ENCODE results near the gene TMEM178B.
"Not testable (repeated sequence)": the region's sequence is repeated elsewhere in the genome, so short reads cannot be mapped to it uniquely, and the experiment has no call there.

Gene TMEM178B

GRCh38 chr7:141073641-141074161, at the start of gene TMEM178B:
TMEM178B (plus strand) TSS chr7:141074064.
- Mint-ChIP-seq H3K27ac (no peak within 1 kb of the TSS), H3K9me3 (no peaks in the 10 kb centered on the region), H3K4me1 (peaks cover 10% of the 10 kb centered on the region)

GRCh38 chr7:141024668-141025067, 49.2 kb upstream of the TMEM178B start:
- H3K36me3 Mint-ChIP-seq (ENCODE audit: low read depth): no peaks in the 10 kb centered on the region
- H3K4me1 Mint-ChIP-seq: no peaks in the 10 kb centered on the region
- H3K4me3 Mint-ChIP-seq: no peak overlapping the region
- peaks cover 8% of the 10 kb centered on the region for H3K27me3 Mint-ChIP-seq (ENCODE audit: low read depth)
- no peak for TF ChIP-seq CTCF (IDR thresholded peaks at IDR 0.05; ENCODE audit: unreplicated experiment in 3 of 3)
- no peak overlapping the region for H3K27ac Mint-ChIP-seq
- peaks cover 32% of the 10 kb centered on the region for H3K9me3 Mint-ChIP-seq

More at GRCh38 chr7:141073641-141074161, at the start of gene TMEM178B:
- peaks cover 50% of the 10 kb centered on the region for H3K27me3 Mint-ChIP-seq (ENCODE audit: low read depth)
- no peak for TF ChIP-seq CTCF (IDR thresholded peaks at IDR 0.05; ENCODE audit: unreplicated experiment in 3 of 3)
- no peaks in the 10 kb centered on the region for H3K36me3 Mint-ChIP-seq (ENCODE audit: low read depth)
- peak within 1 kb of the TSS; percentile 76 to 83 (median 76) for H3K4me3 Mint-ChIP-seq

GRCh38 chr7:141027043-141027442, 46.8 kb upstream of the TMEM178B start:
- no peak for TF ChIP-seq CTCF (IDR thresholded peaks at IDR 0.05; ENCODE audit: unreplicated experiment in 3 of 3)
- no peak overlapping the region for H3K27ac Mint-ChIP-seq
- H3K9me3 Mint-ChIP-seq: peaks cover 37% of the 10 kb centered on the region
- H3K4me1 Mint-ChIP-seq: no peaks in the 10 kb centered on the region
- peaks cover 8% of the 10 kb centered on the region for H3K27me3 Mint-ChIP-seq (ENCODE audit: low read depth)
- H3K4me3 Mint-ChIP-seq: no peak overlapping the region
- H3K36me3 Mint-ChIP-seq (ENCODE audit: low read depth): no peaks in the 10 kb centered on the region

GRCh38 chr7:141028767-141029166, 45.1 kb upstream of the TMEM178B start:
- H3K4me3 Mint-ChIP-seq: no peak overlapping the region
- H3K4me1 Mint-ChIP-seq: no peaks in the 10 kb centered on the region
- no peak for TF ChIP-seq CTCF (IDR thresholded peaks at IDR 0.05; ENCODE audit: unreplicated experiment in 3 of 3)

GRCh38 chr7:141032539-141033323, 41.1 kb upstream of the TMEM178B start:
- not testable (repeated sequence) for H3K36me3 Mint-ChIP-seq (ENCODE audit: low read depth); H3K27me3 Mint-ChIP-seq (ENCODE audit: low read depth); H3K27ac Mint-ChIP-seq; H3K4me3 Mint-ChIP-seq; H3K4me1 Mint-ChIP-seq
- peaks cover 18% of the 10 kb centered on the region for H3K9me3 Mint-ChIP-seq

More at GRCh38 chr7:141028767-141029166, 45.1 kb upstream of the TMEM178B start:
- Mint-ChIP-seq H3K27me3 (ENCODE audit: low read depth) (peaks cover 8% of the 10 kb centered on the region), H3K9me3 (peaks cover 40% of the 10 kb centered on the region), H3K36me3 (ENCODE audit: low read depth) (no peaks in the 10 kb centered on the region), H3K27ac (no peak overlapping the region)

- H3K4me3 Mint-ChIP-seq; H3K27me3 Mint-ChIP-seq (ENCODE audit: low read depth); H3K27ac Mint-ChIP-seq; H3K9me3 Mint-ChIP-seq; H3K4me1 Mint-ChIP-seq; H3K36me3 Mint-ChIP-seq (ENCODE audit: low read depth): not testable (repeated sequence)
Measured at GRCh38 chr7:141038100-141038499, 35.8 kb upstream of the TMEM178B start.

GRCh38 chr7:141039376-141039775, 34.5 kb upstream of the TMEM178B start:
- TF ChIP-seq CTCF (IDR thresholded peaks at IDR 0.05; ENCODE audit: unreplicated experiment in 3 of 3): no peak
- Mint-ChIP-seq H3K4me3 (no peak overlapping the region), H3K27ac (no peak overlapping the region), H3K4me1 (no peaks in the 10 kb centered on the region), H3K36me3 (ENCODE audit: low read depth) (no peaks in the 10 kb centered on the region), H3K27me3 (ENCODE audit: low read depth) (no peaks in the 10 kb centered on the region), H3K9me3 (peaks cover 6% of the 10 kb centered on the region)
